Gastroesophageal sphincter (tissue), 4 donors: ENCODE measurements around the gene ABHD14A. TPM values are rescaled to one million over a fixed set of nuclear protein-coding genes. Genes with fewer than 3 reads are reported as not detected.

Experiments
- ATAC-seq: fragments of 150-250 bp; one replicate; pipeline ENCODE4 v1.9.1; 2016; ENCODE audit warnings: mild to moderate bottlenecking, moderate library complexity
- H3K27ac ChIP-seq, 4 donors: fragments of 200-600 bp; sonication (generic) in 3 of 4; 1 replicate in 3 of 4; 2 replicates in 1 of 4; pipeline ENCODE4 v1.5.1; 2016 to 2019
- H3K27me3 ChIP-seq: fragments of 200-600 bp; sonication (generic); one replicate; pipeline ENCODE4 v1.5.1; 2019
- H3K36me3 ChIP-seq, 2 donors: fragments of 200-600 bp; sonication (generic); one replicate each; pipeline ENCODE4 v1.5.1; 2019; ENCODE audit warnings: control low read depth in 1 of 2
- H3K4me1 ChIP-seq, 3 donors: fragments of 200-600 bp; sonication (generic); 1 replicate in 2 of 3; 2 replicates in 1 of 3; pipeline ENCODE4 v1.5.1; 2016 to 2019; ENCODE audit warnings: control low read depth in 2 of 3
- H3K4me3 ChIP-seq, 2 donors: fragments of 200-600 bp; sonication (generic); one replicate each; pipeline ENCODE4 v1.5.1; 2019; ENCODE audit warnings: mild to moderate bottlenecking in 1 of 2, moderate library complexity in 1 of 2
- H3K9me3 ChIP-seq, 3 donors: fragments of 200-600 bp; sonication (generic); one replicate each; pipeline ENCODE4 v1.5.1; 2017 to 2019; ENCODE audit warnings: control low read depth in 2 of 3
- CTCF ChIP-seq, 4 experiments: fragments of 200-600 bp in 2 of 4; fragments of 450-650 bp in 2 of 4; sonication (generic) in 1 of 4; IDR thresholded peaks; one replicate each; pipeline ENCODE4 v1.5.1; 2017 to 2019; ENCODE audit warnings: antibody characterized with exemption in 4 of 4, mild to moderate bottlenecking in 2 of 4, moderate library complexity in 2 of 4
- EP300 ChIP-seq: sonication (generic); formaldehyde crosslinking; IDR thresholded peaks from one replicate; pipeline ENCODE4 v1.6.1; 2017; ENCODE audit warnings: antibody characterized with exemption, mild to moderate bottlenecking
- POLR2A ChIP-seq, 2 donors: fragments of 450-650 bp; IDR thresholded peaks; one replicate each; pipeline ENCODE4 v1.6.1; 2017; ENCODE audit warnings: antibody characterized with exemption in 2 of 2, mild to moderate bottlenecking in 2 of 2, moderate library complexity in 1 of 2
- POLR2AphosphoS5 ChIP-seq: sonication (generic); formaldehyde crosslinking; IDR thresholded peaks from one replicate; pipeline ENCODE4 v1.6.1; 2017; ENCODE audit warnings: antibody characterized with exemption
- WGBS, 2 donors: methylation state at CpG; one replicate each; pipeline ENCODE4 v1.1.5; 2018; ENCODE audit warnings: low coverage in 1 of 2; 5-methylcytosine and 5-hydroxymethylcytosine counted together
- total RNA-seq, 4 donors: library from RNA; depleted of rRNA; stranded (reverse); fragments of >200 nt; gene quantifications; one replicate each; pipeline ENCODE4 v1.1.0, GENCODE V29; 2016

The ABHD14A gene
- total RNA-seq, 4 donors from 2014 or later, result 12.6 to 20.2 (median 13.8) TPM

GRCh38 chr3:52019352-52020080, 44.7 kb downstream of the ABHD14A start:
- no peak for TF ChIP-seq POLR2A (IDR thresholded peaks at IDR 0.05)
- TF ChIP-seq POLR2AphosphoS5, result peak; percentile 86
- no peaks in the 10 kb centered on the region for H3K9me3 ChIP-seq
- H3K36me3 ChIP-seq, result no peaks in the 10 kb centered on the region
- no peaks in the 10 kb centered on the region for H3K27me3 ChIP-seq
- 40% methylated on average over 1 of the region's 17 CpGs; no CpG with 5 or more reads in 1 of the 2 donors for WGBS, 2 donors
- peak; percentile 66 for ATAC-seq
- H3K4me1 ChIP-seq, result peaks cover 0 to 79% (median 33%) of the 10 kb centered on the region in 3 donors
- peak overlapping the region; percentile 16 to 81 (median 74) for H3K27ac ChIP-seq
- no peak overlapping the region for H3K4me3 ChIP-seq

- TF ChIP-seq CTCF (IDR thresholded peaks at IDR 0.05) (no peak), POLR2AphosphoS5 (no peak), POLR2A (IDR thresholded peaks at IDR 0.05) (no peak), EP300 (no peak)
- no peak overlapping the region for H3K4me3 ChIP-seq
- ATAC-seq, result no peak
- peaks cover 0 to 92% (median 39%) of the 10 kb centered on the region in 3 donors for H3K4me1 ChIP-seq
- H3K27ac ChIP-seq, result peak overlapping the region in 3 of 4 donors; percentile 73 to 81 (median 74)
- H3K36me3 ChIP-seq, result no peaks in the 10 kb centered on the region
- H3K9me3 ChIP-seq, result no peaks in the 10 kb centered on the region
- no CpG with 5 or more reads among the region's 7 CpGs for WGBS, 2 donors
- H3K27me3 ChIP-seq, result no peaks in the 10 kb centered on the region
These were observed 45.9 kb downstream of the ABHD14A start for GRCh38 chr3:52020796-52021195.

- ATAC-seq, result no peak
- TF ChIP-seq POLR2AphosphoS5 (no peak), EP300 (no peak), POLR2A (IDR thresholded peaks at IDR 0.05) (no peak), CTCF (IDR thresholded peaks at IDR 0.05) (no peak)
- H3K36me3 ChIP-seq, result no peaks in the 10 kb centered on the region
- no peaks in the 10 kb centered on the region for H3K27me3 ChIP-seq
- 70 to 83% methylated on average over 5 of the region's 10 CpGs for WGBS, 2 donors
- H3K27ac ChIP-seq, result peak overlapping the region in 3 of 4 donors; percentile 73 to 81 (median 74)
- H3K4me1 ChIP-seq, result peaks cover 0 to 92% (median 41%) of the 10 kb centered on the region in 3 donors
- no peaks in the 10 kb centered on the region for H3K9me3 ChIP-seq
- H3K4me3 ChIP-seq, result no peak overlapping the region
These were observed 46.8 kb downstream of the ABHD14A start for GRCh38 chr3:52021489-52022268.

GRCh38 chr3:52022323-52023100, 47.6 kb downstream of the ABHD14A start:
- Histone ChIP-seq H3K9me3 (no peaks in the 10 kb centered on the region), H3K27ac (peak overlapping the region in 3 of 4 donors; percentile 73 to 81 (median 74)), H3K4me3 (peak overlapping the region in 1 of 2 donors; percentile 12), H3K27me3 (no peaks in the 10 kb centered on the region), H3K4me1 (peaks cover 0 to 84% (median 41%) of the 10 kb centered on the region in 3 donors), H3K36me3 (no peaks in the 10 kb centered on the region)
- ATAC-seq, result peak; percentile 40
- TF ChIP-seq POLR2A (IDR thresholded peaks at IDR 0.05), result no peak
- TF ChIP-seq POLR2AphosphoS5, result peak; percentile 10
- WGBS, 2 donors, result 30 to 60% methylated on average over 2 to 3 of the region's 20 CpGs

GRCh38 chr3:52023101-52023770, 48.4 kb downstream of the ABHD14A start:
- Histone ChIP-seq H3K36me3 (no peaks in the 10 kb centered on the region), H3K9me3 (no peaks in the 10 kb centered on the region), H3K4me3 (peak overlapping the region in 1 of 2 donors; percentile 12), H3K27me3 (no peaks in the 10 kb centered on the region), H3K27ac (peak overlapping the region in 3 of 4 donors; percentile 73 to 81 (median 74)), H3K4me1 (peaks cover 0 to 80% (median 41%) of the 10 kb centered on the region in 3 donors)
- TF ChIP-seq POLR2AphosphoS5, result no peak
- TF ChIP-seq EP300, result no peak
- no peak for TF ChIP-seq POLR2A (IDR thresholded peaks at IDR 0.05)
- TF ChIP-seq CTCF (IDR thresholded peaks at IDR 0.05), result no peak
- no peak for ATAC-seq
- no CpG with 5 or more reads among the region's 3 CpGs for WGBS, 2 donors
